HG03135 (cell line): ENCODE measurements around the gene AIFM3.
"Not testable (repeated sequence)": the region's sequence is repeated elsewhere in the genome, so short reads cannot be mapped to it uniquely, and the experiment has no call there.

ENCODE experiments used
- ATAC-seq: cut with Tn5 transposase; IDR thresholded peaks from one replicate; pipeline ENCODE4 v1.9.1; 2021; ENCODE audit warnings: mild to moderate bottlenecking, moderate library complexity; ENCODE audit not compliant: unreplicated experiment

The AIFM3 gene

GRCh38 chr22:20957102-20957682 is 9.9 kb upstream of the AIFM3 start:
- no peak for ATAC-seq

GRCh38 chr22:20957683-20958431 is 9.2 kb upstream of the AIFM3 start:
- ATAC-seq, result no peak

- no peak for ATAC-seq
Observed at GRCh38 chr22:20959578-20960461, 7.2 kb upstream of the AIFM3 start.

- no peak for ATAC-seq
Observed at GRCh38 chr22:20960609-20961008, 6.4 kb upstream of the AIFM3 start.

- no peak for ATAC-seq
Observed at GRCh38 chr22:20962491-20962945, 4.5 kb upstream of the AIFM3 start.

GRCh38 chr22:20963201-20964052 is 3.6 kb upstream of the AIFM3 start:
- ATAC-seq, result no peak

GRCh38 chr22:20964090-20964798 is 2.8 kb upstream of the AIFM3 start:
- ATAC-seq, result no peak

- ATAC-seq, result no peak
Observed at GRCh38 chr22:20964799-20965103, 2.3 kb upstream of the AIFM3 start.

GRCh38 chr22:20965104-20965887 is 1.8 kb upstream of the AIFM3 start:
- ATAC-seq, result no peak

- ATAC-seq, result no peak
Observed at GRCh38 chr22:20965888-20966855, 883 bp upstream of the AIFM3 start.

- ATAC-seq, result no peak
Observed at GRCh38 chr22:20967697-20968211, 699 bp downstream of the AIFM3 start.

- ATAC-seq, result no peak
Observed at GRCh38 chr22:20968281-20968977, 1.4 kb downstream of the AIFM3 start.

GRCh38 chr22:20970939-20971657 is 4.0 kb downstream of the AIFM3 start:
- no peak for ATAC-seq

- not testable (repeated sequence) for ATAC-seq
Observed at GRCh38 chr22:20972014-20972694, 5.1 kb downstream of the AIFM3 start.

- no peak for ATAC-seq
Observed at GRCh38 chr22:20972933-20973577, 6.0 kb downstream of the AIFM3 start.
